ENCODE data around the gene CUTC.

Gene CUTC

DNA sequence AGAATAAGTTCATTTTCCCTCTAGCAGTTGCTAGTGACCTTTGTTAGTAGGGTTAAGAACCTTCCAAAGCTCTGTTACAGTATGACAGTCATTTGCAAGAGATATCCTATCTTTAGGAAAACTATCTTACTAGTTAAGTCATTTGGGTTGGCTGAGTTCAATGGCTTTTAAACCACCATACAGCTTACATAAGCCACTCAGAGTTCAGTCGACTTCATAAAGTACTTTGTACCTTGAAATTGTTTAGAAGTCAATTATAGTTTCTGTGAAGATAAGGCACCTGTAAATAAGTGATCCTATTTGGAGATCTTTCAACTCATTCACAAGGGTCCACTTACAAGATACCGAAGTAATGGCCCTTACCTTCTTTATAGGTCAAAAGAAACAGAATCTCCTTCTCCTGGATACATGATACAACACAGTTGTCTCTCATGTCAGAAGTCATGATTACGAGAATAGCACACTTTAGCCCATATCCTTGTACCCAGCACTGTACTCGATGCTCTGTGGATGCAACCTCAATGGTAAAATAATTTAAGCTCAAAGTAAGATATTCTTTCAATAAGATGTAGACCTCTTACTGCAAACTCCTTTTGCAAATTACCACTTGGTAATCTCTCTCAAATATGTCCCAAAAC is 38.5 kb downstream of the CUTC start:
- H3K4me3 Mint-ChIP-seq: no peak overlapping the region
- H3K36me3 Mint-ChIP-seq (ENCODE audit: low read depth): no peaks in the 10 kb centered on the region
- no peaks in the 10 kb centered on the region for H3K9me3 Mint-ChIP-seq
- TF ChIP-seq, protein P1, sequence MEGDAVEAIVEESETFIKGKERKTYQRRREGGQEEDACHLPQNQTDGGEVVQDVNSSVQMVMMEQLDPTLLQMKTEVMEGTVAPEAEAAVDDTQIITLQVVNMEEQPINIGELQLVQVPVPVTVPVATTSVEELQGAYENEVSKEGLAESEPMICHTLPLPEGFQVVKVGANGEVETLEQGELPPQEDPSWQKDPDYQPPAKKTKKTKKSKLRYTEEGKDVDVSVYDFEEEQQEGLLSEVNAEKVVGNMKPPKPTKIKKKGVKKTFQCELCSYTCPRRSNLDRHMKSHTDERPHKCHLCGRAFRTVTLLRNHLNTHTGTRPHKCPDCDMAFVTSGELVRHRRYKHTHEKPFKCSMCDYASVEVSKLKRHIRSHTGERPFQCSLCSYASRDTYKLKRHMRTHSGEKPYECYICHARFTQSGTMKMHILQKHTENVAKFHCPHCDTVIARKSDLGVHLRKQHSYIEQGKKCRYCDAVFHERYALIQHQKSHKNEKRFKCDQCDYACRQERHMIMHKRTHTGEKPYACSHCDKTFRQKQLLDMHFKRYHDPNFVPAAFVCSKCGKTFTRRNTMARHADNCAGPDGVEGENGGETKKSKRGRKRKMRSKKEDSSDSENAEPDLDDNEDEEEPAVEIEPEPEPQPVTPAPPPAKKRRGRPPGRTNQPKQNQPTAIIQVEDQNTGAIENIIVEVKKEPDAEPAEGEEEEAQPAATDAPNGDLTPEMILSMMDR (IDR thresholded peaks at IDR 0.05; ENCODE audit: unreplicated experiment in 3 of 3): no peak
- H3K27ac Mint-ChIP-seq: no peak overlapping the region
- no peaks in the 10 kb centered on the region for H3K4me1 Mint-ChIP-seq
- no peaks in the 10 kb centered on the region for H3K27me3 Mint-ChIP-seq (ENCODE audit: low read depth)

DNA sequence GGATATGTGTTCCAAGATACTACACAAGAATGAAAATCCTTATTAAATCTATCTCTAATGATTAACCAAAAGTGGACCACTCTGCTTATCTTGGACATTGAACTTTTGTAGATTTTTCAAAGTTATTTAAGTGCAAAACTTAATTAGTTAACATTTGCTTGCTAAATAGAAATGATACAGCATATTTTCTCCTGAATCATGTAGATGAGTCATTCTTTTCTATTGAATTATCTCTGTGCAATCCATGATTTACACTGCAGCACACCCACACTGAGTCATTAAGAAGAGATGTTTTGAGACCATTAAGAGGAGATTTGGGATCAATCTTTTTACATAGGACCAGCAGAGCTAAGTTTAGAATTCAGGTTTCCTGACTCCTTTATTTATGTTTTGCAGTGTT is 43.8 kb downstream of the CUTC start:
- TF ChIP-seq, protein P1 (IDR thresholded peaks at IDR 0.05; ENCODE audit: unreplicated experiment in 3 of 3): no peak
- no peaks in the 10 kb centered on the region for H3K36me3 Mint-ChIP-seq (ENCODE audit: low read depth)
- H3K27ac Mint-ChIP-seq: peak overlapping the region; percentile 40 to 62 (median 54)
- peaks cover 19% of the 10 kb centered on the region for H3K4me1 Mint-ChIP-seq
- peaks cover 4% of the 10 kb centered on the region for H3K27me3 Mint-ChIP-seq (ENCODE audit: low read depth)
- no peak overlapping the region for H3K4me3 Mint-ChIP-seq
- H3K9me3 Mint-ChIP-seq: no peaks in the 10 kb centered on the region

DNA sequence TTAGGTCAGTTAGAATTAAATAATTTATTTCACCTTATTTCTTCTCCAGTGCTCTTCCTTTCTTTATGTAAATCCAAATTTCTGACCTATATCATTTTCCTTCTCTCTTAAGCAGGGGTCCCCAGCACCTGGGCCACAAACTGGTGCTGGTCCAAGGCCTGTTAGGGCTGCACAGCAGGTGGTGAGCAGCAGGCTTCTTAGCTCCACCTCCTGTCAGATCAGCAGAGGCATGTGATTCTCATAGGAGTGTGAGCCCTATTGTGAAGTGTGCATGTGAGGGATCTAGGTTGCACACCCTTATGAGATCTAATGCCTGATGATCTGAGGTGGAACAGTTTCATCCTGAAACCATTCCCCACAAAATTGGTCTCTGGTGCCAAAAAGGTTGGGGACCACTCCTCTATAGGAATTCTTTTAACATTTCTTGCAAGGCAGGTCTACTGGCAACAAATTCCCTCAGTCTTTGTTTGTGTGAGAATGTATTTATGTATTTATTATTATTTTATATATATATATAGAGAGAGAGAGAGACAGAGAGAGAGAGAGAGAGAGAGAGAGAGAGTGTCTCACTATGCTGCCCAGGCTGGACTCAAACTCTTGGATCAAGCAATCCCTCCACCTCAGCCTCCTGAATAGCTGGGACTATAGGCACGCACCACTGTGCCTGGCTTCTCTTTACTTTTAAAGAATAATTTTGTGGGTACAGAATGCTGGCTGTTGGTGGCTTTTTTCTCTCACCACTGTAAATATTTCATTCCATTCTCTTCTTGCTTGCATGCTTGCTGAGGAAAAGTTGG is 46.1 kb downstream of the CUTC start:
- TF ChIP-seq, protein P1 (IDR thresholded peaks at IDR 0.05; ENCODE audit: unreplicated experiment in 3 of 3): no peak
- peaks cover 27% of the 10 kb centered on the region for H3K4me1 Mint-ChIP-seq
- H3K27me3 Mint-ChIP-seq (ENCODE audit: low read depth): peaks cover 4% of the 10 kb centered on the region
- H3K27ac Mint-ChIP-seq: peak overlapping the region; percentile 57 to 97 (median 95)
- no peaks in the 10 kb centered on the region for H3K36me3 Mint-ChIP-seq (ENCODE audit: low read depth)
- no peak overlapping the region for H3K4me3 Mint-ChIP-seq
- H3K9me3 Mint-ChIP-seq: no peaks in the 10 kb centered on the region

DNA sequence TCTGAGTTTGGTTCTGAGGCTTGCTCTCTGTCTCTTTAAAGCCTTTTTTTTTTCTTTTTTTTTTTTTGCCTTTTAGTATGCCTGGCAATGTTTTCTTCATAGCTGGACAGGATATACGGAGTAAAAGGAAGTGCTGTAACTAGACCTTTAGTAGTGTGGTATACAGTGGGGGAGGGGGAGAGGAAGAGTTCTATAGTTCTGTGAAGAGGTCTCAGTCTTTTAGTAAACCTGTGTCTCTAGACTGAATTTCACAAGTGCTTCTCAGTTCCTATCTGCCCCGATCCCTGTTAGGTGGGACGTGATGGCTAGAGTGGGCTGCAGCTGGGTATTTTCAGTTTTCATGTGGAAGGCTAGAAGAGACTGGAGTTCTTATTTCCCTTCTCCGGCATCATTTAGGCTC is 47.3 kb downstream of the CUTC start:
- no peaks in the 10 kb centered on the region for H3K9me3 Mint-ChIP-seq
- peaks cover 4% of the 10 kb centered on the region for H3K27me3 Mint-ChIP-seq (ENCODE audit: low read depth)
- peaks cover 32% of the 10 kb centered on the region for H3K4me1 Mint-ChIP-seq
- H3K36me3 Mint-ChIP-seq (ENCODE audit: low read depth): no peaks in the 10 kb centered on the region
- H3K27ac Mint-ChIP-seq: peak overlapping the region; percentile 94 to 97 (median 95)
- TF ChIP-seq, protein P1 (IDR thresholded peaks at IDR 0.05; ENCODE audit: unreplicated experiment in 3 of 3): no peak
- peak overlapping the region; percentile 10 to 45 (median 29) for H3K4me3 Mint-ChIP-seq

DNA sequence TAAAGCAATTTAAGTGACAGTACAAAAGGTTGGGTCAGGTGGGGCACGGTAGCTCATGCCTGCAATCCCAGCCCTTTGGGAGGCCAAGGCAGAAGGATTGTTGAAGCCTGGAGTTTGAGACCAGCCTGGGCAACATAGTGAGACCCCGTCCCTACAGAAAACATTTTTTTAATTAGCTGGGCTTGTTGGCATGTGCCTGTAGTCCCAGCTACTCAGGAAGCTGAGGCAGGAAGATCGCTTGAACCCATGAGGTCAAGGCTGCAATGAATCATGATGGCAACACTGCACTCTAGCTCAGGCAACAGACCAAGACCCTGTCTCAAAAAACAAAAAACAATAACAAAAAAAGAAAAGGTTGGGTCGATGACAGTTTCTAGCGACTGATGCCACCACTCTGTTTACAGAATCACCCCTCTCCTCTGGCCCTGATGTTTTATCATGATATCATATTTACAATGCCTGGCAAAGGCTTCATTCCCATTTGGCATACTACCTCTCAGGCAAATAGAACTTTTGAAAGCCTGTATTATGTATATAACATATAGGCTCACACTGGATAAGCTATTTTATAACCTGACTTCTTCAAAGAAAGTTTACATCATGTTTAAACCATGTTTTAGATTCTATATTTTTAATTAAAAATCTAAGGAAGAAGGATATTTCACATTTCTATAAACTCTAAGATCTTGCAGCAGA is 49.8 kb downstream of the CUTC start:
- Mint-ChIP-seq H3K4me3 (no peak overlapping the region), H3K9me3 (no peaks in the 10 kb centered on the region), H3K27me3 (ENCODE audit: low read depth) (peaks cover 4% of the 10 kb centered on the region), H3K36me3 (ENCODE audit: low read depth) (no peaks in the 10 kb centered on the region), H3K27ac (peak overlapping the region; percentile 67 to 97 (median 79)), H3K4me1 (peaks cover 35% of the 10 kb centered on the region)
- TF ChIP-seq, protein P1 (IDR thresholded peaks at IDR 0.05; ENCODE audit: unreplicated experiment in 3 of 3): no peak
